Pancreas (tissue), 10 donors: ENCODE results near the gene WDTC1. TPM values are rescaled to one million over a fixed set of nuclear protein-coding genes. Genes with fewer than 3 reads are reported as not detected.
A peak's percentile ranks its signal among the peaks of the same experiment; 100 is the strongest.

Source experiments
- ATAC-seq, 4 donors: fragments of 200-7000 bp; cut with Tn5 transposase; one replicate each; pipeline versions ENCODE4 v1.8.0 to v1.9.1; 2020; ENCODE audit warnings: mild to moderate bottlenecking in 4 of 4, moderate library complexity in 4 of 4
- DNase-seq, 6 donors: peaks; one replicate each; pipeline ENCODE4 v3.0.0-alpha.2; 2020
- FAIRE-seq: peaks from 2 replicates; lab custom pipeline; 2012; peaks lifted over from hg19 to GRCh38; lab: Jason Lieb, UNC
- H3K27ac ChIP-seq, 4 donors: fragments of 200-600 bp; sonication (generic); 1 replicate in 3 of 4; 2 replicates in 1 of 4; pipeline versions ENCODE4 v1.5.0 to v1.8.0; 2020
- H3K27me3 ChIP-seq, 4 donors: fragments of 200-600 bp; one replicate each; pipeline ENCODE4 v1.8.0; 2021
- H3K36me3 ChIP-seq, 3 donors: fragments of 200-600 bp; sonication (generic) in 1 of 3; one replicate each; pipeline versions ENCODE4 v1.5.0 to v1.8.0; 2020 to 2021
- H3K4me1 ChIP-seq, 3 donors: fragments of 200-600 bp; one replicate each; pipeline ENCODE4 v1.8.0; 2021
- H3K4me3 ChIP-seq, 4 donors: fragments of 200-600 bp; sonication (generic) in 2 of 4; one replicate each; pipeline versions ENCODE4 v1.5.0 to v1.8.0; 2020 to 2021
- H3K9me3 ChIP-seq, 4 donors: fragments of 200-600 bp; one replicate each; pipeline ENCODE4 v1.8.0; 2021
- CTCF ChIP-seq, 4 donors: fragments of 200-600 bp; sonication (generic) in 3 of 4; IDR thresholded peaks; one replicate each; pipeline versions ENCODE4 v1.5.0 to v1.8.0; 2021; ENCODE audit warnings: antibody characterized with exemption in 4 of 4
- WGBS, 2 donors: extraction: QIAGEN DNeasy Blood & Tissue Kit; methylation state at CpG; one replicate each; pipeline ENCODE4 v1.1.7; 2013; 5-methylcytosine and 5-hydroxymethylcytosine counted together
- intact Hi-C, 3 donors: fragments of 100-400 bp; cut with DNase I; formaldehyde crosslinking; loops; one replicate each; pipeline versions ENCODE4 v1.11.1 to v1.14.2; 2022
- polyA plus RNA-seq, 2 donors: library from polyadenylated mRNA; stranded (reverse); fragments of 200-250 nt; gene quantifications; one replicate each; pipeline ENCODE4 v1.2.3, GENCODE V29; 2013
- total RNA-seq, 6 donors: library from RNA; stranded (reverse); fragmentation: NEBNext Ultra II Directional in 4 of 6; extraction: Animal tissue kit (Norgen Biotek cat#: 25700) in 4 of 6; gene quantifications; one replicate each; pipeline versions ENCODE4 v1.2.1 to v1.2.4, GENCODE V29; 2021 to 2023
- donor health status: healthy with polysubstance abuse.
- donor health status: DM: no; HTN: no; CAD: no; lungs with moderate emphysema.
- donor health status: DM: no; HTN: no; CAD: no.
- donor health status: control.
- donor health status: control.
- donor health status: Bipolar disorder and iron deficiency.
- donor health status: DM: yes; HTN: yes; CAD: no.
- donor health status: DM: no; HTN: no; CAD: no.
- donor health status: DM: no; HTN: no; CAD: no.
- donor health status: DM: yes; HTN: yes; CAD: no.

WDTC1 gene
- total and polyA plus RNA-seq, 8 donors, result 12.2 to 33.2 (median 18.2) TPM

- no peak for ATAC-seq
- H3K9me3 ChIP-seq, result no peaks in the 10 kb centered on the region
- peaks cover 0 to 4% (median 3%) of the 10 kb centered on the region in 3 donors for H3K4me1 ChIP-seq
- H3K36me3 ChIP-seq, result peaks cover 0 to 15% (median 4%) of the 10 kb centered on the region in 3 donors
- no peaks in the 10 kb centered on the region for H3K27me3 ChIP-seq
- FAIRE-seq, result no peak
- no peak for TF ChIP-seq CTCF (IDR thresholded peaks at IDR 0.05)
- H3K27ac ChIP-seq, result no peak overlapping the region
- H3K4me3 ChIP-seq, result no peak overlapping the region
- peak in 1 of 6 donors; percentile 4 for DNase-seq
- intact Hi-C loops, result loop anchor here in 1 of 3 donors (10.0 kb wide), 1 partner anchor 46 kb away; the partner anchor contains the start of gene CD164L2
- 58 to 71% methylated on average over 5 of the region's 5 CpGs for WGBS, 2 donors
Observed at GRCh38 chr1:27339213-27339612, 104.8 kb downstream of the WDTC1 start.

GRCh38 chr1:27341525-27342252, 107.3 kb downstream of the WDTC1 start, which contains the start of gene SYTL1:
Gene SYTL1 (plus strand): TSS chr1:27342022. CDS start chr1:27345335, 3,313 bp downstream.
- H3K27me3 ChIP-seq, result no peaks in the 10 kb centered on the region
- TF ChIP-seq CTCF (IDR thresholded peaks at IDR 0.05), result no peak
- WGBS, 2 donors, result 15 to 16% methylated on average over 22 of the region's 22 CpGs
- intact Hi-C loops, result no loop called here
- H3K36me3 ChIP-seq, result no peaks in the 10 kb centered on the region
- no peaks in the 10 kb centered on the region for H3K9me3 ChIP-seq
- ATAC-seq, result peak; percentile 87 to 91 (median 88)
- DNase-seq, result peak; percentile 74 to 93 (median 82)
- peak within 1 kb of the TSS; percentile 46 to 69 (median 62) for H3K27ac ChIP-seq
- no peak for FAIRE-seq
- H3K4me1 ChIP-seq, result peaks cover 0 to 4% (median 3%) of the 10 kb centered on the region in 3 donors
- peak within 1 kb of the TSS; percentile 21 to 67 (median 50) for H3K4me3 ChIP-seq

- ATAC-seq, result peak; percentile 22 to 56 (median 40)
- no peak for FAIRE-seq
Observed at GRCh38 chr1:27342391-27342777, 108.0 kb downstream of the WDTC1 start.

GRCh38 chr1:27342778-27343638, 108.6 kb downstream of the WDTC1 start:
- no peaks in the 10 kb centered on the region for H3K36me3 ChIP-seq
- DNase-seq (peak; percentile 68 to 91 (median 78)), FAIRE-seq (no peak), ATAC-seq (peak; percentile 72 to 84 (median 81))
- H3K27ac ChIP-seq, result peak overlapping the region; percentile 46 to 69 (median 62)
- WGBS, 2 donors, result 26 to 34% methylated on average over 31 of the region's 31 CpGs
- no peak for TF ChIP-seq CTCF (IDR thresholded peaks at IDR 0.05)
- H3K9me3 ChIP-seq, result no peaks in the 10 kb centered on the region
- intact Hi-C loops, result no loop called here
- peak overlapping the region; percentile 21 to 67 (median 50) for H3K4me3 ChIP-seq
- H3K27me3 ChIP-seq, result no peaks in the 10 kb centered on the region
- H3K4me1 ChIP-seq, result peaks cover 0 to 4% (median 3%) of the 10 kb centered on the region in 3 donors

More at GRCh38 chr1:27342391-27342777, 108.0 kb downstream of the WDTC1 start:
- Histone ChIP-seq H3K9me3 (no peaks in the 10 kb centered on the region), H3K36me3 (no peaks in the 10 kb centered on the region), H3K4me3 (peak overlapping the region; percentile 21 to 67 (median 50)), H3K27ac (peak overlapping the region; percentile 39 to 69 (median 62)), H3K27me3 (no peaks in the 10 kb centered on the region), H3K4me1 (peaks cover 0 to 4% (median 3%) of the 10 kb centered on the region in 3 donors)
- no peak for TF ChIP-seq CTCF (IDR thresholded peaks at IDR 0.05)
- peak in 1 of 6 donors; percentile 32 for DNase-seq
- 18 to 29% methylated on average over 8 of the region's 8 CpGs for WGBS, 2 donors
- intact Hi-C loops, result no loop called here
